Activated CD4-positive, alpha-beta T cell treated with anti-CD3 and anti-CD28 coated beads for 1 hour (primary cell): ENCODE measurements around the gene C11orf58.

Source experiments
- DNase-seq: peaks from one replicate; pipeline ENCODE4 v3.0.0-alpha.2; 2020

Gene C11orf58

GRCh38 chr11:16769386-16769785 lies 30.9 kb downstream of the C11orf58 start:
- no peak for DNase-seq

GRCh38 chr11:16770016-16770415 lies 31.6 kb downstream of the C11orf58 start:
- DNase-seq, result no peak

GRCh38 chr11:16771350-16772140 lies 33.1 kb downstream of the C11orf58 start:
- DNase-seq, result no peak

- no peak for DNase-seq
These were observed 33.7 kb downstream of the C11orf58 start for GRCh38 chr11:16772141-16772512.

GRCh38 chr11:16773981-16774935 lies 35.8 kb downstream of the C11orf58 start:
- no peak for DNase-seq

GRCh38 chr11:16774936-16775613 lies 36.6 kb downstream of the C11orf58 start:
- DNase-seq, result no peak

- DNase-seq, result no peak
These were observed 37.3 kb downstream of the C11orf58 start for GRCh38 chr11:16775614-16776283.

- DNase-seq, result no peak
These were observed 38.5 kb downstream of the C11orf58 start for GRCh38 chr11:16776711-16777612.

GRCh38 chr11:16777613-16777975 lies 39.1 kb downstream of the C11orf58 start:
- DNase-seq, result no peak

- no peak for DNase-seq
These were observed 39.8 kb downstream of the C11orf58 start for GRCh38 chr11:16778286-16778685.

GRCh38 chr11:16778876-16779275 lies 40.4 kb downstream of the C11orf58 start:
- no peak for DNase-seq

GRCh38 chr11:16779436-16779835 lies 41.0 kb downstream of the C11orf58 start:
- DNase-seq, result no peak

- DNase-seq, result no peak
These were observed 41.7 kb downstream of the C11orf58 start for GRCh38 chr11:16780146-16780545.

- no peak for DNase-seq
These were observed 42.5 kb downstream of the C11orf58 start for GRCh38 chr11:16780698-16781550.

GRCh38 chr11:16781936-16782919 lies 43.8 kb downstream of the C11orf58 start:
- no peak for DNase-seq

- no peak for DNase-seq
These were observed 44.9 kb downstream of the C11orf58 start for GRCh38 chr11:16783321-16783801.

- DNase-seq, result no peak
These were observed 45.6 kb downstream of the C11orf58 start for GRCh38 chr11:16784097-16784496.

GRCh38 chr11:16784666-16785065 lies 46.2 kb downstream of the C11orf58 start:
- no peak for DNase-seq

- DNase-seq, result peak; percentile 27
These were observed 47.2 kb downstream of the C11orf58 start for GRCh38 chr11:16785520-16786128.
